ENCODE data around the gene ARSI.

Gene ARSI

GRCh38 chr5:150303070-150303615 is 438 bp upstream of the ARSI start:
- Histone ChIP-seq H3K4me2 (ENCODE audit: low read depth, low read length, poor library complexity, severe bottlenecking) (no peak overlapping the region), H3K27ac (ENCODE audit: low read depth, low read length) (no peak overlapping the region), H3K79me2 (ENCODE audit: insufficient read depth, low read length) (no peaks in the 10 kb centered on the region), H3F3A (ENCODE audit: insufficient read depth) (no peaks in the 10 kb centered on the region), H3K9me2 (replicated peaks; ENCODE audit: insufficient read depth, low read length) (no peaks in the 10 kb centered on the region), H3K9me3 (ENCODE audit: insufficient read depth, low read length) (no peaks in the 10 kb centered on the region), H3K36me3 (ENCODE audit: low read length) (no peaks in the 10 kb centered on the region), H3K27me3 (ENCODE audit: low read length) (no peaks in the 10 kb centered on the region), H3K4me3 (ENCODE audit: insufficient read depth, low read length, poor library complexity, severe bottlenecking) (no peak overlapping the region), H4K20me1 (ENCODE audit: low read depth, low read length) (no peaks in the 10 kb centered on the region), H2AFZ (ENCODE audit: low read depth, low read length, severe bottlenecking) (no peak overlapping the region), H3K9ac (ENCODE audit: low read length) (no peak overlapping the region)
- no peak for TF ChIP-seq CTCF (IDR thresholded peaks at IDR 0.05; ENCODE audit: insufficient read depth, low read length, poor library complexity, severe bottlenecking)
- TF ChIP-seq EZH2phosphoT487 (conservative IDR thresholded peaks at IDR 0.05; ENCODE audit: low read length), result no peak

GRCh38 chr5:150301901-150302300 is 804 bp downstream of the ARSI start:
- TF ChIP-seq CTCF (IDR thresholded peaks at IDR 0.05; ENCODE audit: insufficient read depth, low read length, poor library complexity, severe bottlenecking) (no peak), EZH2phosphoT487 (conservative IDR thresholded peaks at IDR 0.05; ENCODE audit: low read length) (no peak)
- H4K20me1 ChIP-seq (ENCODE audit: low read depth, low read length), result no peaks in the 10 kb centered on the region
- H3K27me3 ChIP-seq (ENCODE audit: low read length), result no peaks in the 10 kb centered on the region
- H3K36me3 ChIP-seq (ENCODE audit: low read length), result no peaks in the 10 kb centered on the region
- H3K9me2 ChIP-seq (replicated peaks; ENCODE audit: insufficient read depth, low read length), result no peaks in the 10 kb centered on the region
- no peak overlapping the region for H2AFZ ChIP-seq (ENCODE audit: low read depth, low read length, severe bottlenecking)
- H3K27ac ChIP-seq (ENCODE audit: low read depth, low read length), result no peak overlapping the region
- H3K9me3 ChIP-seq (ENCODE audit: insufficient read depth, low read length), result no peaks in the 10 kb centered on the region
- H3K4me2 ChIP-seq (ENCODE audit: low read depth, low read length, poor library complexity, severe bottlenecking), result no peak overlapping the region
- H3F3A ChIP-seq (ENCODE audit: insufficient read depth), result no peaks in the 10 kb centered on the region
- H3K4me3 ChIP-seq (ENCODE audit: insufficient read depth, low read length, poor library complexity, severe bottlenecking), result no peak overlapping the region
- no peak overlapping the region for H3K9ac ChIP-seq (ENCODE audit: low read length)
- no peaks in the 10 kb centered on the region for H3K79me2 ChIP-seq (ENCODE audit: insufficient read depth, low read length)

GRCh38 chr5:150301170-150301505 is 1.6 kb downstream of the ARSI start:
- Histone ChIP-seq H3K27ac (ENCODE audit: low read depth, low read length) (no peak overlapping the region), H3K36me3 (ENCODE audit: low read length) (no peaks in the 10 kb centered on the region), H3K4me3 (ENCODE audit: insufficient read depth, low read length, poor library complexity, severe bottlenecking) (no peak overlapping the region), H3K79me2 (ENCODE audit: insufficient read depth, low read length) (no peaks in the 10 kb centered on the region), H2AFZ (ENCODE audit: low read depth, low read length, severe bottlenecking) (no peak overlapping the region), H3K9ac (ENCODE audit: low read length) (no peak overlapping the region), H3K4me2 (ENCODE audit: low read depth, low read length, poor library complexity, severe bottlenecking) (no peak overlapping the region), H4K20me1 (ENCODE audit: low read depth, low read length) (no peaks in the 10 kb centered on the region), H3K9me3 (ENCODE audit: insufficient read depth, low read length) (no peaks in the 10 kb centered on the region), H3K9me2 (replicated peaks; ENCODE audit: insufficient read depth, low read length) (no peaks in the 10 kb centered on the region), H3F3A (ENCODE audit: insufficient read depth) (no peaks in the 10 kb centered on the region), H3K27me3 (ENCODE audit: low read length) (no peaks in the 10 kb centered on the region)
- TF ChIP-seq EZH2phosphoT487 (conservative IDR thresholded peaks at IDR 0.05; ENCODE audit: low read length), result no peak

- Histone ChIP-seq H3K9ac (ENCODE audit: low read length) (no peak overlapping the region), H3K9me3 (ENCODE audit: insufficient read depth, low read length) (no peaks in the 10 kb centered on the region), H2AFZ (ENCODE audit: low read depth, low read length, severe bottlenecking) (no peak overlapping the region), H3K4me3 (ENCODE audit: insufficient read depth, low read length, poor library complexity, severe bottlenecking) (no peak overlapping the region), H4K20me1 (ENCODE audit: low read depth, low read length) (no peaks in the 10 kb centered on the region), H3K9me2 (replicated peaks; ENCODE audit: insufficient read depth, low read length) (no peaks in the 10 kb centered on the region), H3K79me2 (ENCODE audit: insufficient read depth, low read length) (no peaks in the 10 kb centered on the region), H3K4me2 (ENCODE audit: low read depth, low read length, poor library complexity, severe bottlenecking) (no peak overlapping the region), H3K27ac (ENCODE audit: low read depth, low read length) (no peak overlapping the region), H3K27me3 (ENCODE audit: low read length) (no peaks in the 10 kb centered on the region), H3F3A (ENCODE audit: insufficient read depth) (no peaks in the 10 kb centered on the region), H3K36me3 (ENCODE audit: low read length) (no peaks in the 10 kb centered on the region)
- TF ChIP-seq EZH2phosphoT487 (conservative IDR thresholded peaks at IDR 0.05; ENCODE audit: low read length) (no peak), CTCF (IDR thresholded peaks at IDR 0.05; ENCODE audit: insufficient read depth, low read length, poor library complexity, severe bottlenecking) (no peak)
Measured at GRCh38 chr5:150300496-150301169, 2.1 kb downstream of the ARSI start.

Measured in SU-DHL-6 (cell line).